Gastroesophageal sphincter (tissue), 4 donors: Measurements from ENCODE around the gene PITPNM1. TPM values are rescaled to one million over a fixed set of nuclear protein-coding genes. Genes with fewer than 3 reads are reported as not detected.
"Not testable (repeated sequence)": the region's sequence is repeated elsewhere in the genome, so short reads cannot be mapped to it uniquely, and the experiment has no call there.

Experiments
- ATAC-seq: fragments of 150-250 bp; one replicate; pipeline ENCODE4 v1.9.1; 2016; ENCODE audit warnings: mild to moderate bottlenecking, moderate library complexity
- H3K27ac ChIP-seq, 4 donors: fragments of 200-600 bp; sonication (generic) in 3 of 4; 1 replicate in 3 of 4; 2 replicates in 1 of 4; pipeline ENCODE4 v1.5.1; 2016 to 2019
- H3K27me3 ChIP-seq: fragments of 200-600 bp; sonication (generic); one replicate; pipeline ENCODE4 v1.5.1; 2019
- H3K36me3 ChIP-seq, 2 donors: fragments of 200-600 bp; sonication (generic); one replicate each; pipeline ENCODE4 v1.5.1; 2019; ENCODE audit warnings: control low read depth in 1 of 2
- H3K4me1 ChIP-seq, 3 donors: fragments of 200-600 bp; sonication (generic); 1 replicate in 2 of 3; 2 replicates in 1 of 3; pipeline ENCODE4 v1.5.1; 2016 to 2019; ENCODE audit warnings: control low read depth in 2 of 3
- H3K4me3 ChIP-seq, 2 donors: fragments of 200-600 bp; sonication (generic); one replicate each; pipeline ENCODE4 v1.5.1; 2019; ENCODE audit warnings: mild to moderate bottlenecking in 1 of 2, moderate library complexity in 1 of 2
- H3K9me3 ChIP-seq, 3 donors: fragments of 200-600 bp; sonication (generic); one replicate each; pipeline ENCODE4 v1.5.1; 2017 to 2019; ENCODE audit warnings: control low read depth in 2 of 3
- EP300 ChIP-seq: sonication (generic); formaldehyde crosslinking; IDR thresholded peaks from one replicate; pipeline ENCODE4 v1.6.1; 2017; ENCODE audit warnings: antibody characterized with exemption, mild to moderate bottlenecking
- POLR2A ChIP-seq, 2 donors: fragments of 450-650 bp; IDR thresholded peaks; one replicate each; pipeline ENCODE4 v1.6.1; 2017; ENCODE audit warnings: antibody characterized with exemption in 2 of 2, mild to moderate bottlenecking in 2 of 2, moderate library complexity in 1 of 2
- POLR2AphosphoS5 ChIP-seq: sonication (generic); formaldehyde crosslinking; IDR thresholded peaks from one replicate; pipeline ENCODE4 v1.6.1; 2017; ENCODE audit warnings: antibody characterized with exemption
- WGBS, 2 donors: methylation state at CpG; one replicate each; pipeline ENCODE4 v1.1.5; 2018; ENCODE audit warnings: low coverage in 1 of 2; 5-methylcytosine and 5-hydroxymethylcytosine counted together
- total RNA-seq, 4 donors: library from RNA; depleted of rRNA; stranded (reverse); fragments of >200 nt; gene quantifications; one replicate each; pipeline ENCODE4 v1.1.0, GENCODE V29; 2016
- TF ChIP-seq, protein P1 (sequence below), 4 experiments: fragments of 200-600 bp in 2 of 4; fragments of 450-650 bp in 2 of 4; sonication (generic) in 1 of 4; IDR thresholded peaks; one replicate each; pipeline ENCODE4 v1.5.1; 2017 to 2019; ENCODE audit warnings: antibody characterized with exemption in 4 of 4, mild to moderate bottlenecking in 2 of 4, moderate library complexity in 2 of 4

PITPNM1 gene
- total RNA-seq, 4 donors from 2014 or later, result 9.5 to 18.7 (median 15.4) TPM

DNA sequence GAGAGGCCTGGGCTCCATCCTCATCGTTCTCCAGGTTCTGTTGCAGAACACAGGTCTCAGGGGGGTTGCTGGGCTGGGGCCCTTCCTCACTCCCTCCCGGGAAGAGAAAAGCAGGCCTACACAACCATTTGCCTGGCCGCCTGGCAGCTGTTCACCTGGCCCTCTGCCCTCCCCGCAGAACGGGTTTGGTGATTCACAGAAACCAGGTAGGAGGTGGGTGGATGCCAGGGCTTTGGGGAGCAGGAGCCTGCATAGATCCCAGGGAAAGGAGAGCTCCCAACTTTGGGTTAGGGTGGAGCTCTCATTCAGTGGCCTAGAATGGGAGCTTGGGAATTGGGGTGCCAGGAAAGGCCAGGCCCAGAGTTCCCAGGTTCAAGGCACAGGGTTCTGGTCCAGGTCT, 37.1 kb downstream of the PITPNM1 start:
- peaks cover 0 to 4% of the 10 kb centered on the region in 2 donors for H3K36me3 ChIP-seq
- TF ChIP-seq, protein P1, sequence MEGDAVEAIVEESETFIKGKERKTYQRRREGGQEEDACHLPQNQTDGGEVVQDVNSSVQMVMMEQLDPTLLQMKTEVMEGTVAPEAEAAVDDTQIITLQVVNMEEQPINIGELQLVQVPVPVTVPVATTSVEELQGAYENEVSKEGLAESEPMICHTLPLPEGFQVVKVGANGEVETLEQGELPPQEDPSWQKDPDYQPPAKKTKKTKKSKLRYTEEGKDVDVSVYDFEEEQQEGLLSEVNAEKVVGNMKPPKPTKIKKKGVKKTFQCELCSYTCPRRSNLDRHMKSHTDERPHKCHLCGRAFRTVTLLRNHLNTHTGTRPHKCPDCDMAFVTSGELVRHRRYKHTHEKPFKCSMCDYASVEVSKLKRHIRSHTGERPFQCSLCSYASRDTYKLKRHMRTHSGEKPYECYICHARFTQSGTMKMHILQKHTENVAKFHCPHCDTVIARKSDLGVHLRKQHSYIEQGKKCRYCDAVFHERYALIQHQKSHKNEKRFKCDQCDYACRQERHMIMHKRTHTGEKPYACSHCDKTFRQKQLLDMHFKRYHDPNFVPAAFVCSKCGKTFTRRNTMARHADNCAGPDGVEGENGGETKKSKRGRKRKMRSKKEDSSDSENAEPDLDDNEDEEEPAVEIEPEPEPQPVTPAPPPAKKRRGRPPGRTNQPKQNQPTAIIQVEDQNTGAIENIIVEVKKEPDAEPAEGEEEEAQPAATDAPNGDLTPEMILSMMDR (IDR thresholded peaks at IDR 0.05), result no peak
- TF ChIP-seq POLR2A (IDR thresholded peaks at IDR 0.05) (no peak), POLR2AphosphoS5 (no peak), EP300 (no peak)
- peaks cover 0 to 60% (median 23%) of the 10 kb centered on the region in 3 donors for H3K4me1 ChIP-seq
- H3K4me3 ChIP-seq, result peak overlapping the region; percentile 61 to 84
- no peak for ATAC-seq
- WGBS, 2 donors, result 10% methylated on average over 2 of the region's 5 CpGs; no CpG with 5 or more reads in 1 of the 2 donors
- H3K27me3 ChIP-seq, result no peaks in the 10 kb centered on the region
- no peaks in the 10 kb centered on the region for H3K9me3 ChIP-seq
- peak overlapping the region in 3 of 4 donors; percentile 88 to 90 (median 88) for H3K27ac ChIP-seq

DNA sequence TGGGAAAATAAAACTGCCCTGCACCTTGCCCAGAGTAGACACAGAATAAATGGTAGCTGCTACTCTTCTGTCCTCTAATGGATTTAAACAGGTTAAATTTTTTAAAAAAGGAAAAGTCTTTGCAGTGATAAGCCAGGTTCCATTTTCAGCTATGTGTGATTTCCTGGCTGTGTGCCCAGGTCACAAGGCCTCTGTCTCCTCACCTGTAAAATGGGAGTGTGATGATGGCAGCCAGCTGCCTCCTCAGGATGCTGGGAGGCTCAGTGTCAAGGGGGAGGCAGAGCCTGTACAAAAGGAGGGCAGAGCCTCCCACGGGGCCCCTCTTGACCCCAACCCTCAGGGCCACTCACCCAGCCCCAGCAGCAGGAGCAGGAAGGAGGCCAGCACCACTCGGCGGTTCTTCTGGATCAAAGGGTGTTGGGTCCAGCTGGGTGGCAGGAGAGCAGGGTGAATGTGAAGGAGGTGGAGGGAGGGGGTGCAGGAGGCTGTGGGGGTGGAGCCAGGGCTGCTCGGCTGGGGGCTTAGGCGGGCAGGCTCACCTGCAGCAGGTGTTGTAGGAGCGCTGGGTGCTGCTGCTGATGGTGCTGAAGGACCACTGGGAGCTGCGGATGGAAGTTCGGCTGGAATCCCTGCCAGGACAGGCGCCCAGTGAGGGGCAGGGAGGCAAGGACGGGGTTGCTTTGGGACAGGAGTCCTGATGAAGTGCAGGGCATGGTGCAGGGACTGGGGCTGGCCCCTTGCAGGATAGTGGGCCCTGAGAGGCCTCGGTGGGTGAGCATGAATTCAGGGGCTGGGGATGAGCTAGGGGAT, 38.0 kb downstream of the PITPNM1 start:
- Histone ChIP-seq H3K27ac (peak overlapping the region in 3 of 4 donors; percentile 88 to 92 (median 90)), H3K36me3 (peaks cover 0 to 4% of the 10 kb centered on the region in 2 donors), H3K4me3 (no peak overlapping the region), H3K27me3 (no peaks in the 10 kb centered on the region), H3K4me1 (peaks cover 0 to 60% (median 23%) of the 10 kb centered on the region in 3 donors), H3K9me3 (no peaks in the 10 kb centered on the region)
- WGBS, 2 donors, result 33 to 80% methylated on average over 1 to 2 of the region's 11 CpGs
- ATAC-seq, result no peak
- TF ChIP-seq POLR2AphosphoS5 (no peak), POLR2A (IDR thresholded peaks at IDR 0.05) (no peak), EP300 (no peak)
- TF ChIP-seq, protein P1 (IDR thresholded peaks at IDR 0.05), result no peak

DNA sequence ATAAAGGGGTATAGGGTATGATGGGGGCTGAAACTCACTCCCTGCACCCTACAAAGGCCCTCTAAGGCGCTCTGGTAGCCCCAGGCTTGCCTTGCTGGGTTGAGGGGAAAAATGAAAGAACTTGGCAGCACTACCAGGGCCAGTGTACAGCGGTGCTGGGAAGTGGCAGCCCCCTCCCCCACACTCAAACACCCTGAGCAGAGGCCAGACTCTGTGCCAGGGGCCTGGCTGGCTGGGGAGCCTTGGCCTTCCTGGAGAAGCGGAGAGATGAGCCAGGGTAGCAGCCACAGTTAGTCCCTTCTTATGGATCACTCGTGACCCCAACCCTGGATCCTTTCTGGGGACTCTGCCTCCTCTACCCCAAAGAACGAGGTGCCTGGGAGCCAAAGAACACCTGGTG, 38.8 kb downstream of the PITPNM1 start:
- Histone ChIP-seq H3K27ac (peak overlapping the region in 2 of 4 donors; percentile 90 to 92), H3K9me3 (no peaks in the 10 kb centered on the region), H3K4me1 (peaks cover 0 to 60% (median 23%) of the 10 kb centered on the region in 3 donors), H3K27me3 (no peaks in the 10 kb centered on the region), H3K36me3 (peaks cover 0 to 4% of the 10 kb centered on the region in 2 donors), H3K4me3 (no peak overlapping the region)
- no peak for ATAC-seq
- WGBS, 2 donors, result 33 to 69% methylated on average over 1 to 3 of the region's 5 CpGs
- TF ChIP-seq EP300, result no peak

DNA sequence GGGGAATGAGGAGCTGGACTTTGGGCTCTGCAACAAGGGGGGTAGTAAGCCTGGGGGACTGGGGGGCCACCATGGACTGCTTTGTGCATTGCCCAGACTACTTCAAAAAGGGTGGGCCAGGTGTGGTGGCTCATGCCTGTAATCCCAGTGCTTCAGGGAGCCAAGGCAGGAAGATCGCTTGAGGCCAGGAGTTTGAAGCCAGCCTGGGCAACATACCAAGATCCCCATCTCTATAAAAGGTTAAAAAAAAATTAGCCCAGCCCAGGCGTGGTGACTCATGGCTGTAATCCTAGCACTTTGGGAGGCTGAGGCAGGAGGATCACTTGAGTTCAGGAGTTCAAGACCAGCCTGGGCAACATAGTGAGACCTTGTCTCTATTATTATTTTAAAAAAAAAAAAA, 39.6 kb downstream of the PITPNM1 start:
- not testable (repeated sequence) for H3K27me3 ChIP-seq, ATAC-seq, H3K9me3 ChIP-seq, H3K36me3 ChIP-seq
- Histone ChIP-seq H3K27ac (peak overlapping the region in 3 of 4 donors; percentile 90 to 95 (median 92)), H3K4me3 (peak overlapping the region in 1 of 2 donors; percentile 61), H3K4me1 (peaks cover 0 to 60% (median 23%) of the 10 kb centered on the region in 3 donors)
- WGBS, 2 donors, result 49% methylated on average over 2 of the region's 2 CpGs; no CpG with 5 or more reads in 1 of the 2 donors

DNA sequence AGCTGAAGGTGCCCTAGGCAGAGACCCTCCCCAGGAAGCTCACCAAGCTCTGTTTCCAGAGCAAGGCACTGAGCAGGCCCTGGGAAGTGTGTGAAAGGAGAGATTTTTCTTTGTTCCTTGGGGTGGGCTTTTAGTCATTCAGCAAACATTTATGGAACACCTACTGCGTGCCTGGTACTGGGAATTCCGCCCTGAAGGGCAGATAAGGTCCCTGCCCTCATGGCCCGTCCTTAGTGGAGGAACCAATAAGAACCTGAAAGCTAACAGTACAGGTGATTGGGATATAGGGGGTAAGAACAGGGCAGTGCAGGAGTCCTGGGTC, 40.0 kb downstream of the PITPNM1 start:
- no peak for ATAC-seq
- H3K4me1 ChIP-seq, result peaks cover 0 to 60% (median 23%) of the 10 kb centered on the region in 3 donors
- 40 to 58% methylated on average over 1 to 3 of the region's 3 CpGs for WGBS, 2 donors

More for the DNA sequence above, 40.0 kb downstream of the PITPNM1 start:
- Histone ChIP-seq H3K36me3 (peaks cover 0 to 4% of the 10 kb centered on the region in 2 donors), H3K27me3 (no peaks in the 10 kb centered on the region), H3K9me3 (no peaks in the 10 kb centered on the region), H3K4me3 (peak overlapping the region; percentile 44 to 61), H3K27ac (peak overlapping the region; percentile 68 to 95 (median 91))
- TF ChIP-seq POLR2A (IDR thresholded peaks at IDR 0.05) (no peak), EP300 (no peak), POLR2AphosphoS5 (no peak)
- TF ChIP-seq, protein P1 (IDR thresholded peaks at IDR 0.05), result no peak
